GM18861 (cell line): Measurements from ENCODE around the gene ADGRA1.
"Not testable (repeated sequence)": the region's sequence is repeated elsewhere in the genome, so short reads cannot be mapped to it uniquely, and the experiment has no call there.

Experiments used
- ATAC-seq: cut with Tn5 transposase; IDR thresholded peaks from one replicate; pipeline ENCODE4 v1.9.1; 2021; ENCODE audit not compliant: unreplicated experiment

ADGRA1 gene

GRCh38 chr10:133141144-133141957 is 53.6 kb downstream of the ADGRA1 start:
- ATAC-seq: no peak

GRCh38 chr10:133141958-133142340 is 54.2 kb downstream of the ADGRA1 start:
- ATAC-seq: no peak

GRCh38 chr10:133142523-133143199 is 54.9 kb downstream of the ADGRA1 start:
- ATAC-seq: no peak

GRCh38 chr10:133143200-133143533 is 55.4 kb downstream of the ADGRA1 start:
- no peak for ATAC-seq

- ATAC-seq: no peak
Measured at GRCh38 chr10:133143546-133143945, 55.8 kb downstream of the ADGRA1 start.

GRCh38 chr10:133144771-133145170 is 57.0 kb downstream of the ADGRA1 start:
- no peak for ATAC-seq

GRCh38 chr10:133150226-133150625 is 62.5 kb downstream of the ADGRA1 start:
- no peak for ATAC-seq

- ATAC-seq: no peak
Measured at GRCh38 chr10:133150656-133151055, 62.9 kb downstream of the ADGRA1 start.

- ATAC-seq: not testable (repeated sequence)
Measured at GRCh38 chr10:133151071-133151470, 63.3 kb downstream of the ADGRA1 start.

GRCh38 chr10:133151543-133151972 is 63.8 kb downstream of the ADGRA1 start:
- no peak for ATAC-seq

- ATAC-seq: no peak
Measured at GRCh38 chr10:133154411-133154810, 66.7 kb downstream of the ADGRA1 start.

- ATAC-seq: no peak
Measured at GRCh38 chr10:133154996-133155778, 67.5 kb downstream of the ADGRA1 start.

GRCh38 chr10:133156674-133157579 is 69.2 kb downstream of the ADGRA1 start:
- no peak for ATAC-seq

- ATAC-seq: no peak
Measured at GRCh38 chr10:133157662-133158436, 70.1 kb downstream of the ADGRA1 start.

GRCh38 chr10:133158437-133158755 is 70.7 kb downstream of the ADGRA1 start:
- no peak for ATAC-seq

- no peak for ATAC-seq
Measured at GRCh38 chr10:133158756-133159610, 71.3 kb downstream of the ADGRA1 start.

GRCh38 chr10:133159611-133159949 is 71.9 kb downstream of the ADGRA1 start:
- ATAC-seq: no peak

GRCh38 chr10:133159950-133160825 is 72.5 kb downstream of the ADGRA1 start, which contains the start of gene KNDC1:
Gene KNDC1, plus strand, starts transcription at chr10:133160219. Its CDS starts 249 bp downstream, at chr10:133160468.
- ATAC-seq: no peak
